Esophagus squamous epithelium (tissue), 4 donors: ENCODE data around the gene PDZRN3.

Source experiments
- POLR2A ChIP-seq, 4 donors: fragments of 450-650 bp; IDR thresholded peaks; one replicate each; pipeline ENCODE4 v1.6.1; 2017; ENCODE audit warnings: antibody characterized with exemption in 4 of 4, mild to moderate bottlenecking in 4 of 4, moderate library complexity in 3 of 4
- TF ChIP-seq, protein P1 (sequence below), 6 experiments: fragments of 450-650 bp in 4 of 6; fragments of 200-600 bp in 2 of 6; sonication (generic) in 2 of 6; IDR thresholded peaks; one replicate each; pipeline ENCODE4 v1.5.1; 2016 to 2019; ENCODE audit warnings: antibody characterized with exemption in 6 of 6, mild to moderate bottlenecking in 4 of 6, moderate library complexity in 4 of 6

DNA sequence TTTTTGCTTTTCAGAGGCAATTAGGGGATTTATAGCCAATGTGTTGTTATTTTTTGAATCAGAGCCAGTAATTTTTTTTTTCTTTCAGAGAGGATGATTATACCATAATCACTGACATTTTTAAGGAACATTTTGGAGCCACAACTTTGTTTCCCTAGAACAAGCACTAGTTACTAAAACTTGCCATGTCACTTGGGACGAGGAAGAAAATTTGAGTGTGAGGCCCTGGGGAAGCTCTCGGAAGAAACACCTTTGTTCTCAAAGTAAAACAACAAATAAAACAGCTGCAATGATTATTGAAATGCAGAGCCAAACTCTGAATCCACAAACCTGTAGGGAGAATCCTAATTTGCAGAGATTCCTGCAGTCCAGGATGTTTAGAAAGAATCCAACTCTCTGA is 69.7 kb downstream of the PDZRN3 start:
- TF ChIP-seq, protein P1, sequence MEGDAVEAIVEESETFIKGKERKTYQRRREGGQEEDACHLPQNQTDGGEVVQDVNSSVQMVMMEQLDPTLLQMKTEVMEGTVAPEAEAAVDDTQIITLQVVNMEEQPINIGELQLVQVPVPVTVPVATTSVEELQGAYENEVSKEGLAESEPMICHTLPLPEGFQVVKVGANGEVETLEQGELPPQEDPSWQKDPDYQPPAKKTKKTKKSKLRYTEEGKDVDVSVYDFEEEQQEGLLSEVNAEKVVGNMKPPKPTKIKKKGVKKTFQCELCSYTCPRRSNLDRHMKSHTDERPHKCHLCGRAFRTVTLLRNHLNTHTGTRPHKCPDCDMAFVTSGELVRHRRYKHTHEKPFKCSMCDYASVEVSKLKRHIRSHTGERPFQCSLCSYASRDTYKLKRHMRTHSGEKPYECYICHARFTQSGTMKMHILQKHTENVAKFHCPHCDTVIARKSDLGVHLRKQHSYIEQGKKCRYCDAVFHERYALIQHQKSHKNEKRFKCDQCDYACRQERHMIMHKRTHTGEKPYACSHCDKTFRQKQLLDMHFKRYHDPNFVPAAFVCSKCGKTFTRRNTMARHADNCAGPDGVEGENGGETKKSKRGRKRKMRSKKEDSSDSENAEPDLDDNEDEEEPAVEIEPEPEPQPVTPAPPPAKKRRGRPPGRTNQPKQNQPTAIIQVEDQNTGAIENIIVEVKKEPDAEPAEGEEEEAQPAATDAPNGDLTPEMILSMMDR (IDR thresholded peaks at IDR 0.05), result no peak
- no peak for TF ChIP-seq POLR2A (IDR thresholded peaks at IDR 0.05)
